Lower lobe of right lung (tissue), 2 donors: ENCODE results near the gene SARS1. TPM values are rescaled to one million over a fixed set of nuclear protein-coding genes. Genes with fewer than 3 reads are reported as not detected.

ENCODE experiments used
- ATAC-seq, 2 donors: fragments of 200-7000 bp; cut with Tn5 transposase; one replicate each; pipeline ENCODE4 v1.9.1; 2020 to 2022; ENCODE audit warnings: mild to moderate bottlenecking in 2 of 2, moderate library complexity in 2 of 2
- DNase-seq: peaks from one replicate; pipeline ENCODE4 v3.0.0-alpha.2; 2020
- H3K27ac ChIP-seq: fragments of 200-600 bp; one replicate; pipeline ENCODE4 v1.8.0; 2022
- H3K27me3 ChIP-seq: fragments of 200-600 bp; one replicate; pipeline ENCODE4 v1.8.0; 2022; ENCODE audit warnings: low read depth
- H3K36me3 ChIP-seq: fragments of 200-600 bp; one replicate; pipeline ENCODE4 v1.8.0; 2022; ENCODE audit warnings: mild to moderate bottlenecking
- H3K4me1 ChIP-seq: fragments of 200-600 bp; one replicate; pipeline ENCODE4 v1.8.0; 2022
- H3K4me3 ChIP-seq: fragments of 200-600 bp; one replicate; pipeline ENCODE4 v1.8.0; 2022; ENCODE audit warnings: mild to moderate bottlenecking
- H3K9me3 ChIP-seq: fragments of 200-600 bp; one replicate; pipeline ENCODE4 v1.8.0; 2022
- CTCF ChIP-seq: fragments of 200-600 bp; IDR thresholded peaks from one replicate; pipeline ENCODE4 v1.8.0; 2022; ENCODE audit warnings: antibody characterized with exemption, mild to moderate bottlenecking
- intact Hi-C: fragments of 100-400 bp; cut with DNase I; formaldehyde crosslinking; loops from one replicate; pipeline ENCODE4 v1.11.0; 2022
- total RNA-seq: library from RNA; stranded (reverse); fragmentation: NEBNext Ultra II Directional; extraction: Animal tissue kit (Norgen Biotek cat#: 25700); gene quantifications from one replicate; pipeline ENCODE4 v1.2.1, GENCODE V29; 2021
- donor health status: DM: no; HTN: yes; CAD: no; lungs with severe emphysema.

The SARS1 gene
- total RNA-seq, 1 donor from 2014 or later, result 188 TPM

GRCh38 chr1:109258481-109259466, 45.1 kb downstream of the SARS1 start:
- Histone ChIP-seq H3K36me3 (no peaks in the 10 kb centered on the region), H3K9me3 (no peaks in the 10 kb centered on the region), H3K4me3 (no peak overlapping the region), H3K27me3 (no peaks in the 10 kb centered on the region), H3K4me1 (peaks cover 19% of the 10 kb centered on the region), H3K27ac (no peak overlapping the region)
- no peak for ATAC-seq
- TF ChIP-seq CTCF, result no peak
- intact Hi-C loops, result no loop called here
- no peak for DNase-seq

- H3K4me3 ChIP-seq, result no peak overlapping the region
- H3K4me1 ChIP-seq, result peaks cover 14% of the 10 kb centered on the region
- ATAC-seq (no peak), DNase-seq (no peak)
- no peaks in the 10 kb centered on the region for H3K9me3 ChIP-seq
- no peak for TF ChIP-seq CTCF
- H3K27me3 ChIP-seq, result no peaks in the 10 kb centered on the region
- intact Hi-C loops, result no loop called here
- no peaks in the 10 kb centered on the region for H3K36me3 ChIP-seq
- H3K27ac ChIP-seq, result no peak overlapping the region
These were observed 46.2 kb downstream of the SARS1 start for GRCh38 chr1:109259674-109260557.

GRCh38 chr1:109261006-109261405, 47.3 kb downstream of the SARS1 start:
- DNase-seq (no peak), ATAC-seq (no peak)
- intact Hi-C loops, result no loop called here
- H3K4me1 ChIP-seq, result peaks cover 8% of the 10 kb centered on the region
- no peak for TF ChIP-seq CTCF
- no peaks in the 10 kb centered on the region for H3K27me3 ChIP-seq
- H3K27ac ChIP-seq, result no peak overlapping the region
- H3K4me3 ChIP-seq, result no peak overlapping the region
- H3K9me3 ChIP-seq, result no peaks in the 10 kb centered on the region
- no peaks in the 10 kb centered on the region for H3K36me3 ChIP-seq

GRCh38 chr1:109261578-109261977, 47.9 kb downstream of the SARS1 start:
- intact Hi-C loops, result no loop called here

More at GRCh38 chr1:109261578-109261977, 47.9 kb downstream of the SARS1 start:
- no peaks in the 10 kb centered on the region for H3K27me3 ChIP-seq
- H3K27ac ChIP-seq, result no peak overlapping the region
- TF ChIP-seq CTCF, result no peak
- H3K4me1 ChIP-seq, result peaks cover 8% of the 10 kb centered on the region
- H3K9me3 ChIP-seq, result no peaks in the 10 kb centered on the region
- H3K36me3 ChIP-seq, result no peaks in the 10 kb centered on the region
- no peak for ATAC-seq
- no peak overlapping the region for H3K4me3 ChIP-seq
- no peak for DNase-seq
